OCI-LY3 (cell line): ENCODE data around the gene CP.

Experiments used
- H2AFZ ChIP-seq: fragments of 200-600, 300-600 bp; shearing (Covaris generic); 2 replicates; pipeline ENCODE4 v1.6.0; 2014; ENCODE audit warnings: antibody characterized with exemption, low read depth, low read length
- H3K27ac ChIP-seq: fragments of 200-600, 300-600 bp; sonication (generic); 2 replicates; pipeline ENCODE4 v1.5.1; 2014; ENCODE audit warnings: mild to moderate bottlenecking, low read length, moderate library complexity, mixed read lengths
- H3K27me3 ChIP-seq: fragments of 200-600, 300-600 bp; sonication (generic); 2 replicates; pipeline ENCODE4 v1.6.1; 2014; ENCODE audit warnings: low read depth, low read length, mixed read lengths
- H3K36me3 ChIP-seq: fragments of 200-600, 300-600 bp; sonication (generic); replicated peaks from 2 replicates; pipeline ENCODE3; 2014; ENCODE audit warnings: low read depth, low read length, mixed read lengths
- H3K4me1 ChIP-seq: fragments of 300-600, 200-600 bp; sonication (generic); 2 replicates; pipeline ENCODE4 v1.6.1; 2014; ENCODE audit warnings: low read length, mixed read lengths
- H3K4me2 ChIP-seq: fragments of 200-600, 300-600 bp; sonication (generic); 2 replicates; pipeline ENCODE4 v1.6.1; 2014; ENCODE audit warnings: low read length, mixed read lengths
- H3K4me3 ChIP-seq: fragments of 300-600, 200-600 bp; sonication (generic); 2 replicates; pipeline ENCODE4 v1.5.1; 2014; ENCODE audit warnings: antibody characterized with exemption, mild to moderate bottlenecking, low read length, moderate library complexity
- H3K79me2 ChIP-seq: fragments of 300-600, 200-600 bp; shearing (Covaris generic); 2 replicates; pipeline ENCODE4 v1.6.1; 2014; ENCODE audit warnings: mild to moderate bottlenecking, low read length, mixed read lengths
- H3K9ac ChIP-seq: fragments of 300-600, 200-600 bp; shearing (Covaris generic); 2 replicates; pipeline ENCODE4 v1.6.0; 2014; ENCODE audit warnings: mild to moderate bottlenecking, low read length, moderate library complexity
- H3K9me3 ChIP-seq: fragments of 200-600, 300-600 bp; shearing (Covaris generic); 2 replicates; pipeline ENCODE4 v1.6.1; 2014; ENCODE audit warnings: low read length, mixed read lengths; ENCODE audit not compliant: insufficient read depth
- H4K20me1 ChIP-seq: fragments of 200-600, 300-600 bp; sonication (generic); 2 replicates; pipeline ENCODE4 v1.6.1; 2016; ENCODE audit warnings: low read length, mixed read lengths; ENCODE audit not compliant: insufficient read depth
- CTCF ChIP-seq: fragments of 200-600, 300-600 bp; sonication (generic); IDR thresholded peaks from 2 replicates; pipeline ENCODE4 v1.5.1; 2014; ENCODE audit warnings: antibody characterized with exemption, low read length, low read depth
- EZH2phosphoT487 ChIP-seq: fragments of 200-600 bp; shearing (Covaris generic); IDR thresholded peaks from 2 replicates; pipeline ENCODE4 v1.6.1; 2018; ENCODE audit warnings: antibody characterized with exemption, mixed run types, low read depth

Gene CP

GRCh38 chr3:149217347-149217746 is 4.3 kb downstream of the CP start:
- H3K27ac ChIP-seq, result no peak overlapping the region
- no peak overlapping the region for H2AFZ ChIP-seq
- H3K4me1 ChIP-seq, result no peaks in the 10 kb centered on the region
- no peaks in the 10 kb centered on the region for H3K27me3 ChIP-seq
- H3K9me3 ChIP-seq, result no peaks in the 10 kb centered on the region
- H3K9ac ChIP-seq, result no peak overlapping the region
- no peaks in the 10 kb centered on the region for H3K36me3 ChIP-seq
- TF ChIP-seq CTCF, result no peak
- no peak for TF ChIP-seq EZH2phosphoT487
- no peak overlapping the region for H3K4me3 ChIP-seq
- H4K20me1 ChIP-seq, result no peaks in the 10 kb centered on the region
- H3K79me2 ChIP-seq, result no peaks in the 10 kb centered on the region
- H3K4me2 ChIP-seq, result no peak overlapping the region

- Histone ChIP-seq H3K36me3 (no peaks in the 10 kb centered on the region), H3K27ac (no peak overlapping the region), H3K4me3 (no peak overlapping the region), H2AFZ (no peak overlapping the region), H3K79me2 (no peaks in the 10 kb centered on the region), H3K4me1 (no peaks in the 10 kb centered on the region), H3K9me3 (no peaks in the 10 kb centered on the region), H3K9ac (no peak overlapping the region), H3K4me2 (no peak overlapping the region), H4K20me1 (no peaks in the 10 kb centered on the region), H3K27me3 (no peaks in the 10 kb centered on the region)
- TF ChIP-seq CTCF (no peak), EZH2phosphoT487 (no peak)
Observed at GRCh38 chr3:149216193-149216869, 5.3 kb downstream of the CP start.

GRCh38 chr3:149215515-149215914 is 6.1 kb downstream of the CP start:
- H3K27me3 ChIP-seq, result no peaks in the 10 kb centered on the region
- TF ChIP-seq CTCF (no peak), EZH2phosphoT487 (no peak)
- H3K4me2 ChIP-seq, result no peak overlapping the region
- H4K20me1 ChIP-seq, result no peaks in the 10 kb centered on the region
- H3K79me2 ChIP-seq, result no peaks in the 10 kb centered on the region
- no peaks in the 10 kb centered on the region for H3K4me1 ChIP-seq
- no peaks in the 10 kb centered on the region for H3K36me3 ChIP-seq
- no peak overlapping the region for H3K4me3 ChIP-seq
- no peak overlapping the region for H3K27ac ChIP-seq
- H2AFZ ChIP-seq, result no peak overlapping the region
- H3K9ac ChIP-seq, result no peak overlapping the region
- no peaks in the 10 kb centered on the region for H3K9me3 ChIP-seq

- H3K9me3 ChIP-seq, result no peaks in the 10 kb centered on the region
- TF ChIP-seq CTCF, result no peak
- TF ChIP-seq EZH2phosphoT487, result no peak
- H3K4me2 ChIP-seq, result no peak overlapping the region
- H3K79me2 ChIP-seq, result no peaks in the 10 kb centered on the region
- no peaks in the 10 kb centered on the region for H4K20me1 ChIP-seq
- H3K4me1 ChIP-seq, result no peaks in the 10 kb centered on the region
- no peak overlapping the region for H2AFZ ChIP-seq
- no peak overlapping the region for H3K9ac ChIP-seq
- no peak overlapping the region for H3K27ac ChIP-seq
- no peak overlapping the region for H3K4me3 ChIP-seq
- no peaks in the 10 kb centered on the region; the same call in 1 of the 2 replicates for H3K27me3 ChIP-seq
- no peaks in the 10 kb centered on the region for H3K36me3 ChIP-seq
Observed at GRCh38 chr3:149214702-149215101, 6.9 kb downstream of the CP start.
